BLaER1 (cell line): ENCODE measurements around the gene P4HTM.

ENCODE experiments used
- H3K27ac ChIP-seq: shearing (Covaris generic); formaldehyde crosslinking; 2 replicates; pipeline ENCODE4 v1.8.1; 2022
- H3K27me3 ChIP-seq: shearing (Covaris generic); formaldehyde crosslinking; 2 replicates; pipeline ENCODE4 v1.8.1; 2022
- H3K36me3 ChIP-seq: shearing (Covaris generic); formaldehyde crosslinking; 2 replicates; pipeline ENCODE4 v1.8.1; 2022
- H3K4me1 ChIP-seq: shearing (Covaris generic); formaldehyde crosslinking; 2 replicates; pipeline ENCODE4 v1.8.1; 2022
- H3K4me2 ChIP-seq: shearing (Covaris generic); formaldehyde crosslinking; 2 replicates; pipeline ENCODE4 v1.8.1; 2022
- H3K4me3 ChIP-seq: shearing (Covaris generic); formaldehyde crosslinking; 2 replicates; pipeline ENCODE4 v1.8.1; 2022
- H3K9ac ChIP-seq: shearing (Covaris generic); formaldehyde crosslinking; 2 replicates; pipeline ENCODE4 v1.8.1; 2022
- H3K9me3 ChIP-seq: shearing (Covaris generic); formaldehyde crosslinking; 2 replicates; pipeline ENCODE4 v1.8.1; 2022
- H4K20me1 ChIP-seq: shearing (Covaris generic); formaldehyde crosslinking; 2 replicates; pipeline ENCODE4 v1.8.1; 2022
- Cebpa-rat ChIP-seq: shearing (Covaris generic); IDR thresholded peaks from 2 replicates; pipeline ENCODE4 v1.8.1; 2022

Gene P4HTM

GRCh38 chr3:48960841-48961413, 29.1 kb upstream of the P4HTM start:
- Histone ChIP-seq H3K4me2 (peak overlapping the region; percentile 66), H3K27me3 (no peaks in the 10 kb centered on the region), H3K9me3 (no peaks in the 10 kb centered on the region), H3K4me1 (peaks cover 37% of the 10 kb centered on the region), H3K27ac (peak overlapping the region; percentile 51; the same call in 1 of the 2 replicates), H4K20me1 (peaks cover 46% of the 10 kb centered on the region), H3K4me3 (no peak overlapping the region), H3K9ac (peak overlapping the region; percentile 44; the same call in 1 of the 2 replicates), H3K36me3 (peaks cover 75% of the 10 kb centered on the region)
- no peak for TF ChIP-seq Cebpa-rat

DNA sequence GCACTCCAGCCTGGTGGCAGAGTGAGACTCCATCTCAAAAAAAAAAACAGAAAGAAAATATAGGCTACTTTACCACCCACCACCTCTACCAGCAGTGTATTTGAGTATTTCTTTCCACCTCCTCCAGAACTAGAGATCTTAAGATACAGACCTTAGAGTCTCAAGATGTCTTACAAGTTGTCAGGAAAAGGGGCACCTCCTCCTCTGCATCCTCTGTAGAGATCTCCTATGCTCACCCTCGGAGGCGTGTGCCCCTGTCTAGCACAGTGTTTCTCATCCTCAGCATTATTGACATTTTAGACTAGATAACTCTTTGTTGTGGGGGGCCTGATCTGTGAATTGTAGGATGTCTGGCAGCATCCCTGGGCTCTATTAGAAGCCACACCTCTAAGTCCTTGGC, 27.7 kb upstream of the P4HTM start:
- H3K9ac ChIP-seq: no peak overlapping the region
- H3K27ac ChIP-seq: no peak overlapping the region
- peaks cover 48% of the 10 kb centered on the region for H4K20me1 ChIP-seq
- no peaks in the 10 kb centered on the region for H3K27me3 ChIP-seq
- H3K4me3 ChIP-seq: no peak overlapping the region
- no peak for TF ChIP-seq Cebpa-rat
- peaks cover 47% of the 10 kb centered on the region for H3K4me1 ChIP-seq
- H3K36me3 ChIP-seq: peaks cover 78% of the 10 kb centered on the region
- H3K9me3 ChIP-seq: no peaks in the 10 kb centered on the region
- H3K4me2 ChIP-seq: no peak overlapping the region

DNA sequence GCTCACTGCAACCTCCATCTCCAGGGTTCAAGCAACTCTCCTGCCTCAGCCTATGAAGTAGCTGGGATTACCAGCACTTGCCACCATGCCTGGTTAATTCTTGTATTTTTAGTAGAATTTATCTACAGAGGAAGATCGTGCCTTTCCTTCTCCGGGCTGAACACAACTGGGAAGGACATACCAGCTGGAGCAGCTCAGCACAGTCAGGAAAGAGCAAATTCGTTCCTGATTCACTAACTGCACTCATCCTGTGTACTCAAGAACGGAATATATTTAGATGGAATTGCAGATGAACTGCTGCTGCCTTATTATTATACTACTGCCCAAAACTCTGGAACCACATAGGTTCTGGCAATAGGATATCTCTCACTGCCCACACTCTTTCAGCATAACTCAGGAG, 27.1 kb upstream of the P4HTM start:
- no peak overlapping the region for H3K4me3 ChIP-seq
- H3K27me3 ChIP-seq: no peaks in the 10 kb centered on the region
- no peak overlapping the region for H3K9ac ChIP-seq
- H3K27ac ChIP-seq: no peak overlapping the region
- TF ChIP-seq Cebpa-rat: no peak
- H4K20me1 ChIP-seq: peaks cover 48% of the 10 kb centered on the region
- no peak overlapping the region for H3K4me2 ChIP-seq
- peaks cover 76% of the 10 kb centered on the region for H3K36me3 ChIP-seq
- peaks cover 47% of the 10 kb centered on the region for H3K4me1 ChIP-seq
- H3K9me3 ChIP-seq: no peaks in the 10 kb centered on the region

DNA sequence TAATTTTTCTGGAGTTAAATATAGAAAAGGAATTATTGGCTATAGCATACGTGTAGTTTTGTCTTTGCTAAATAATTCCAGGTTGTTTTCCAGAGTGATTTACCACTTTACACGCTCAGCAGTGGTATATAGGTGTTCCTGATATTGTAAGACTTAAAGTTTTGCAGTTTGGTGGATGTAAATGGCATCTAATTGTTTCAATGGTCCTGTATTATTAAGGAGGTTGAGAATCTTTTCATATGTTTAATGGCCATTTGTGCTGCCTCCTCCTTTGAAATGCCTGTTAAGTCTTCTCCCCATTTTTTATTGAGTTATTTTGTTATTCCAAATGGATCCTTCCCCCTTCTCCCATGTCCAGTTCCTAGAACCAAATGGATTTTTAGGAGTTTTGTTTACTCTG, 26.4 kb upstream of the P4HTM start:
- H3K27ac ChIP-seq: no peak overlapping the region
- H3K27me3 ChIP-seq: no peaks in the 10 kb centered on the region
- H4K20me1 ChIP-seq: peaks cover 48% of the 10 kb centered on the region
- H3K9me3 ChIP-seq: no peaks in the 10 kb centered on the region
- no peak overlapping the region for H3K4me3 ChIP-seq
- H3K9ac ChIP-seq: no peak overlapping the region
- peaks cover 76% of the 10 kb centered on the region for H3K36me3 ChIP-seq
- peaks cover 47% of the 10 kb centered on the region for H3K4me1 ChIP-seq
- no peak for TF ChIP-seq Cebpa-rat
- H3K4me2 ChIP-seq: no peak overlapping the region

DNA sequence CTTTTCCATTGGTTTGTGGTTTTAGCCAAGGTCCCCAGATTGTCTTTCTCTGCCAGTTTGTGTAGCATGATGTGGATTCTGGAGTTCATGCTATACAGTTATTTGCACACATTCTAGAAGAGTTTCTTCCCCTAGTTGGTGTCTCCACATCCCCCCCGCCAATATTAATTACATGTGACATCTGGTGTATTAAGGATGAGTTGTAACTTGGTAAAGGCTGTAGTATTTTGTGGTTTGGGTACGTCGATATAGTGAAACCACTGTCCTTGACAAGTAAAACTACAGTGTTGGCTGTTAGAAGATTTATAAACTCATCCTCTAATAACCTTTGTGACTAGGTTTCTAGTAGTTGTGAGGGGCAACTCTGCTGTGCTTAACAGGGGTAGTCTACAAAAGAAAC, 23.7 kb upstream of the P4HTM start:
- peak overlapping the region; percentile 1; the same call in 1 of the 2 replicates for H3K27ac ChIP-seq
- H3K4me2 ChIP-seq: no peak overlapping the region
- H3K9ac ChIP-seq: no peak overlapping the region
- H3K4me1 ChIP-seq: peaks cover 24% of the 10 kb centered on the region
- no peaks in the 10 kb centered on the region for H3K9me3 ChIP-seq
- H3K4me3 ChIP-seq: no peak overlapping the region
- H3K36me3 ChIP-seq: peaks cover 95% of the 10 kb centered on the region
- peaks cover 27% of the 10 kb centered on the region for H4K20me1 ChIP-seq
- TF ChIP-seq Cebpa-rat: no peak
- no peaks in the 10 kb centered on the region for H3K27me3 ChIP-seq

DNA sequence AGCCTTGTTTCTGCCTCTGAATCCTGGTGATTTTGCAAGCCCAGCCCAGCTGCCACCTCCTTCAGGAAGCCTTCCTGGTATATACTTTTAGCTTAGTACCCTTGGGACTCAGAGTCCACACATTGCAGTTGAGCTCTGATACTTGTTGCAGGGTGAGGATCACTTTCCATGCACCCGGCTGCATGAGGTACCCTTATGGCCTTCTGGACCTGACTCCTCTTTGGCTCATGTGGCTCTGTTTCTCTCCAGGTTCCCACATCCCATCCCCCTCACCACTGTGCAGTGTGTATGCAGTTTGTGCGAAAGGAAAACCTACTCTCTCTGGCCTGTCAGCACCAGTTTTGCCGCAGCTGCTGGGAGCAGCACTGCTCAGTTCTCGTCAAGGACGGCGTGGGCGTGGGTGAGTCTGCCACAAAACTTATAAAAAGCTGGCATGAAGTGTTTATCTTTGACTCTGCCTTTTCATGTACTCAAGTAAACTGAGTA, 23.1 kb upstream of the P4HTM start:
- Histone ChIP-seq H3K27ac (peak overlapping the region; percentile 1; the same call in 1 of the 2 replicates), H3K9ac (no peak overlapping the region), H3K4me2 (no peak overlapping the region), H3K27me3 (no peaks in the 10 kb centered on the region), H3K36me3 (peaks cover 99% of the 10 kb centered on the region), H3K4me3 (no peak overlapping the region), H4K20me1 (peaks cover 21% of the 10 kb centered on the region), H3K4me1 (peaks cover 18% of the 10 kb centered on the region), H3K9me3 (no peaks in the 10 kb centered on the region)
- TF ChIP-seq Cebpa-rat: no peak

- Histone ChIP-seq H3K9ac (no peak overlapping the region), H3K4me1 (peaks cover 11% of the 10 kb centered on the region; the same call in 1 of the 2 replicates), H4K20me1 (peaks cover 23% of the 10 kb centered on the region; the same call in 1 of the 2 replicates), H3K4me3 (no peak overlapping the region), H3K9me3 (no peaks in the 10 kb centered on the region), H3K36me3 (peaks cover 99% of the 10 kb centered on the region), H3K27ac (no peak overlapping the region), H3K27me3 (no peaks in the 10 kb centered on the region), H3K4me2 (no peak overlapping the region)
- TF ChIP-seq Cebpa-rat: no peak
Measured at GRCh38 chr3:48970586-48970985, 19.5 kb upstream of the P4HTM start.

GRCh38 chr3:48974076-48974864, 15.8 kb upstream of the P4HTM start:
- TF ChIP-seq Cebpa-rat: no peak
- peaks cover 10% of the 10 kb centered on the region; the same call in 1 of the 2 replicates for H4K20me1 ChIP-seq
- H3K36me3 ChIP-seq: peaks cover 99% of the 10 kb centered on the region
- no peaks in the 10 kb centered on the region for H3K27me3 ChIP-seq
- no peaks in the 10 kb centered on the region for H3K9me3 ChIP-seq
- H3K4me2 ChIP-seq: no peak overlapping the region
- H3K9ac ChIP-seq: no peak overlapping the region
- no peak overlapping the region for H3K27ac ChIP-seq
- no peak overlapping the region for H3K4me3 ChIP-seq
- no peaks in the 10 kb centered on the region for H3K4me1 ChIP-seq

DNA sequence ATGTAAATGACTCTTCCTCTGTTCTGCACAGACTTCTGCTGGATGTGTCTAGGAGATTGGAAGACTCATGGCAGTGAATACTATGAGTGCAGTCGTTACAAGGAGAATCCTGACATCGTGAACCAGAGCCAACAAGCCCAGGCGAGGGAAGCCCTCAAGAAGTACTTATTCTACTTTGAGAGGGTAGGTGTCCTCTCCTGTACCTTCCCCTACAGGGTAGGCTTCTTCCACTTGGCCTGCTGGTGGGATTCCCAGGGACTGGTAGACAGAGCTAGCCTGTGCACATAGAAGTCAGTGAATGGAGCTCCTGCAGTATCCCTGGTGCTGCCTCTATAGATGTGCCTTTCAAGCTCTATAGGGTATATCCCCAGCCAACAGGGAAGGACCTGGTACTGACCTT, 10.6 kb upstream of the P4HTM start:
- Histone ChIP-seq H3K4me2 (no peak overlapping the region), H3K4me3 (no peak overlapping the region), H3K4me1 (no peaks in the 10 kb centered on the region), H3K27me3 (no peaks in the 10 kb centered on the region), H3K9ac (no peak overlapping the region), H3K9me3 (no peaks in the 10 kb centered on the region), H3K27ac (no peak overlapping the region), H4K20me1 (peaks cover 19% of the 10 kb centered on the region), H3K36me3 (peaks cover 99% of the 10 kb centered on the region)
- no peak for TF ChIP-seq Cebpa-rat

DNA sequence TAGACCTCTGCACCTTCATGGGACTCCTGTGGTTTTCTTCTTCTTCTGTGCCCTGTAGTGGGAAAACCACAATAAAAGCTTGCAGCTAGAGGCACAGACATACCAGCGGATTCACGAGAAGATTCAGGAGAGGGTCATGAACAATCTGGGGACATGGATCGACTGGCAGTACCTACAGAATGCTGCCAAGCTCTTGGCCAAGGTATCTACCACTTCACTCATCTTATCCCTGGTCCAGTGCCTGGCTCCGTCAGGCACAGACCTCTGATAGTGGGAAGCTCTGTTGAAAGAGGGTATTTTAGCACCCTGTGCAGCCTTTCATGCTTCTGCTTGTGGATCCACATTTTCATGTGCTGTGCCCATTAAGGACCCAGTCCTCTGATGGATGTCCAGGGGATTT, 9.7 kb upstream of the P4HTM start:
- H3K36me3 ChIP-seq: peaks cover 99% of the 10 kb centered on the region
- TF ChIP-seq Cebpa-rat: no peak
- H3K27me3 ChIP-seq: no peaks in the 10 kb centered on the region
- H4K20me1 ChIP-seq: peaks cover 16% of the 10 kb centered on the region; the same call in 1 of the 2 replicates
- no peak overlapping the region for H3K27ac ChIP-seq
- H3K4me1 ChIP-seq: no peaks in the 10 kb centered on the region
- no peaks in the 10 kb centered on the region for H3K9me3 ChIP-seq
- H3K4me2 ChIP-seq: no peak overlapping the region
- no peak overlapping the region for H3K9ac ChIP-seq
- no peak overlapping the region for H3K4me3 ChIP-seq
